HG02763 (cell line): ENCODE results near the gene MUC5AC.
"Not testable (repeated sequence)": the region's sequence is repeated elsewhere in the genome, so short reads cannot be mapped to it uniquely, and the experiment has no call there.

Experiments
- ATAC-seq: cut with Tn5 transposase; IDR thresholded peaks from one replicate; pipeline ENCODE4 v1.9.1; 2021; ENCODE audit warnings: mild to moderate bottlenecking, moderate library complexity; ENCODE audit not compliant: unreplicated experiment

Gene MUC5AC

DNA sequence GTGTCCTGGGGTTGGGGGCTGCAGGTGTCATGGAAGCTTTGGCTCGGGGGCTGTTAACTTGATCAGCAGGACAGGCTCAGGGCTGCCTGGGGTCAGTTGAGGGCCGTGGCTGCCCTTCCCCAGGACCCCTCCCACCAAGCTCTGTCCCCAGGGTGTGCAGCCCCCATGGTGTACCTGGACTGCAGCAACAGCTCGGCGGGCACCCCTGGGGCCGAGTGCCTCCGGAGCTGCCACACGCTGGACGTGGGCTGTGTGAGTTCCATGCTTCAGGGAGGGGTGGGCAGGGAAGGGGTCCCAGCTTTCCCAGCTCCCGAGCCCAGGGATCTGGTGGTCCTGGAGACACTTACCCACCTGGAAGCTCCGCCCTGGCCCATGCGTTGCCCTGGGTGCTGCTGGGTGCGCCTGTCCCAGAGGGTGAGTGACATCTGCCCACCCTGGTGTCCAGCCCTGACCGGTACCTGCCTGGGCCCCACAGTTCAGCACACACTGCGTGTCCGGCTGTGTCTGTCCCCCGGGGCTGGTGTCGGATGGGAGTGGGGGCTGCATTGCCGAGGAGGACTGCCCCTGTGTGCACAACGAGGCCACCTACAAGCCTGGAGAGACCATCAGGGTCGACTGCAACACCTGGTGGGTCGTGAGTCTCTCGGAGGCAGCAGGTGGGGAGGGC is 76.4 kb downstream of the MUC5AC start:
- no peak for ATAC-seq

DNA sequence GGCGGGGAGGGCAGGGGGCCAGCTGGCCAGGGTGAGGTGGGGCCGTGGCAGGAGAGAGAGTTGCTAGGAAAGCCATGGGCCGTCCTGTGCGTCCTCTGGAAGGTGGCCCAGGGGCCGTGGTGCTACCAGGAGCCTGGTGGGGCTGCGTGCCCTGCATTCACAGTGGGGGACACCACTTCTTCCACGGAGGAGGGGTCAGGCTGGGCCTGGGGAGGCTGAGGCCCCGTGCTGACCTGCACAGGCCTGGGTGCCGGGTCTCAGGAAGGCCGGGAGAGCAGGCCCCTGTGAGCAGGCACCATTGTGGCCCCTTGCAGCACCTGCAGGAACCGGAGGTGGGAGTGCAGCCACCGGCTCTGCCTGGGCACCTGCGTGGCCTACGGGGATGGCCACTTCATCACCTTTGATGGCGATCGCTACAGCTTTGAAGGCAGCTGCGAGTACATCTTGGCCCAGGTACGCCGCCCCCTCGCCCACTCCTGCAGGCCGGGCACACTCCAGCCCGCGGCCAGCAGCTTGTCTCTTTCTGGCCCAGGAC is 77.1 kb downstream of the MUC5AC start:
- ATAC-seq: no peak

DNA sequence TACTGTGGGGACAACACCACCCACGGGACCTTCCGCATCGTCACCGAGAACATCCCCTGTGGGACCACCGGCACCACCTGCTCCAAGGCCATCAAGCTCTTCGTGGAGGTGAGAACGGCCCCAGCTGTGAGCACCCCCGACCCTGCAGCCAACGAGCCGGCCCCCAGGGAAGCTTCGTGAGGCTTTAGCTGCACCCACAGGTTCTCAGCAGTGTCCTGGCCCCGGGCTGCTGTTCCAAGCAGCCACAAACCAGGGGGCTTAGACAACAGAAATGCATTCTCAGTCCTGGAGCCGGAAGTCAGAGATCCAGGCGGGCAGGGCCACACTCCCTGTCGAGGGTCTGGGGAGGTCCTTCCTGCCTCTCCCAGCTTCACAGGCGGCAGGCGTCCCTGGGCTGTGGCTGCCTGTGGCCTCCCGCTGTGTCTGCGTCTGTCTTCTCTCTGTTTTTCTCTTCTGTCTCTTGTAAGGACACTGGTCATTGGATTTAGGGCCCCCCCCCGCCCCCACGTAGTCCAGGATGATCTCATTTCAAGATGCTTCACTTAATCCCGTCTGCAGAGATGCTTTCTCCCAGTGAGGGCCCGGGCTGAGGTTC is 77.7 kb downstream of the MUC5AC start:
- no peak for ATAC-seq

DNA sequence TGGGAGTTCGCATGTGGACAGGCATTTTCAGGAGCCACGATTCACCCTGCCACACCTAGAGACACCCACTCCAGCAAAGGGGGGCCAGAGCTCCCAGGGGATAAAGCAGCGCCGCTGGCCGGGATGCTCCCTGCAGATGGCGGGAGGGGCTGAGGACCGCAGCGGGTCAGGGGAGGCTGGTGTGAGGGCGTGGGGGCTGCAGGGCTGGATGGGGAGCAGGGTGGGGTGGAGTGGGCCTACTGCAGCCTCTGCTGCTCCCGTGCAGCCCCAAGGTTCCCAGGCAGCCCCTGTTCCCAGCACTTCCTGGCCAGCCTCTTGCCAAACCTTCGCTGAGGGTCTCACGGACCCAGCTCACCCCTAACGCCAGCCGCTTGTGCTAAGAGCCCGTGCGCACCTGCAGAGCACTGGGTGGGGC is 78.2 kb downstream of the MUC5AC start:
- ATAC-seq: no peak

DNA sequence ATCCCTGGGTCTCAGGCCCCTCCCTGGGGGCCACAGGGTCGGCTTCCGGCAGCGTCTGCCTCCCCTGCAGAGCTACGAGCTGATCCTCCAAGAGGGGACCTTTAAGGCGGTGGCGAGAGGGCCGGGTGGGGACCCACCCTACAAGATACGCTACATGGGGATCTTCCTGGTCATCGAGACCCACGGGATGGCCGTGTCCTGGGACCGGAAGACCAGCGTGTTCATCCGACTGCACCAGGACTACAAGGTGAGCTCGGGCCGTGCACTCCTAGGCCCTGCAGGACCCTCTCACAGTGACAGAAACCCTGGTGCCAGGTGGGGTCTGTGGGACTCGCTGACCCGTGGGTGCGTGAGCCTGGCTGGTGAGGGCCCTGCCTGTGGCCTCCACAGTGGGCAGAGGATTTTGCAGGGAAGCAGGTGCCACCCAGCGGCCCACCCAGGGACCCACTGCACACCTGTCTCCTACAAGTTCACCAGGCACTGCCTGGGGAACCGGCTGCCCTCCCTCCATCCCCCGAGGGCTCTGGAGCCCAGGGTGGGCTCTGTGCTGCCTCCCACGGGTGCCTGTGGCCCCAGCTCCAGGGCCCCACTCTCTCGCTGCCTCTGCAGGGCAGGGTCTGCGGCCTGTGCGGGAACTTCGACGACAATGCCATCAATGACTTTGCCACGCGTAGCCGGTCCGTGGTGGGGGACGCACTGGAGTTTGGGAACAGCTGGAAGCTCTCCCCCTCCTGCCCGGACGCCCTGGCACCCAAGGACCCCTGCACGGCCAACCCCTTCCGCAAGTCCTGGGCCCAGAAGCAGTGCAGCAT is 78.8 kb downstream of the MUC5AC start:
- ATAC-seq: no peak

DNA sequence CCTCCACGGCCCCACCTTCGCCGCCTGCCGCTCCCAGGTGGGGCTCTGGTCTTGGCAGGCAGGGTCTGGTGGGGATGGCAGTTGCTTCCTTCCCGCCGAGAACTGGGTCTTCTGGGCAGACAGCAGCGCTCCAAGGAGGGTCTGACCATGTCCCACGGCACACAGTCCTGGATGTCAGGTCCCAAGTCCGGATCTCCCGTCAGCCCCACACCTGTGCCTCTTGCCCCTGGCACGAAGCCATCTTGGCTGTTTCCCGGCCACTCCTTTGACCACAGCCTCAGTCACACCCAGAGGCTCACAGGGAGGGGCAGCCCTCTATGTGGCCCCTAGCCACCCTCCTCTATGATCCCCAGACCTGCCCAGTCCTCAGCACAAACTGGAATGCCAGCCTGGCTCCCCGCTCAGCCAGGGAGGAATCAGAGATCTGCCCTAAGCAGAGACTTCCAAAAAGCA is 79.4 kb downstream of the MUC5AC start:
- ATAC-seq: no peak

DNA sequence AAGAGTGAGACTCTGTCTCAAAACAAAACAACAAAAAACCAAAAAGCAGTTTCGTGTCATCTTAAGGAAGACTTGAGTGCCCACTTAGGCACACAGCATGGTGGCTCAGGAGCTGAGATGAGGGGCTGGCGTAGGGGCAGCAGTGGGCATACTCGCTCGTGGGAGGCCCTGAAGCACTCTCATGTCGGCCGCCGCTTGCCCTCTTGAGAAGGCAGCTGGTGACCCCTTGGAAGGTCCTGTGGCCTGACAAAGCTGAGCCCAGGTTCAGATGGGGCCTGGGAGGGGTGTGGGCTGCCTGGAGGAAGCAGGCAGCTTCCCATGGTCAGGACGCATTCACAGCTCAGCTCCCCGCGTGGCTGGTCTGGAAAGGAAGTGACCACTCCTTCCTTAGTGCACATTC is 80.1 kb downstream of the MUC5AC start:
- ATAC-seq: no peak

DNA sequence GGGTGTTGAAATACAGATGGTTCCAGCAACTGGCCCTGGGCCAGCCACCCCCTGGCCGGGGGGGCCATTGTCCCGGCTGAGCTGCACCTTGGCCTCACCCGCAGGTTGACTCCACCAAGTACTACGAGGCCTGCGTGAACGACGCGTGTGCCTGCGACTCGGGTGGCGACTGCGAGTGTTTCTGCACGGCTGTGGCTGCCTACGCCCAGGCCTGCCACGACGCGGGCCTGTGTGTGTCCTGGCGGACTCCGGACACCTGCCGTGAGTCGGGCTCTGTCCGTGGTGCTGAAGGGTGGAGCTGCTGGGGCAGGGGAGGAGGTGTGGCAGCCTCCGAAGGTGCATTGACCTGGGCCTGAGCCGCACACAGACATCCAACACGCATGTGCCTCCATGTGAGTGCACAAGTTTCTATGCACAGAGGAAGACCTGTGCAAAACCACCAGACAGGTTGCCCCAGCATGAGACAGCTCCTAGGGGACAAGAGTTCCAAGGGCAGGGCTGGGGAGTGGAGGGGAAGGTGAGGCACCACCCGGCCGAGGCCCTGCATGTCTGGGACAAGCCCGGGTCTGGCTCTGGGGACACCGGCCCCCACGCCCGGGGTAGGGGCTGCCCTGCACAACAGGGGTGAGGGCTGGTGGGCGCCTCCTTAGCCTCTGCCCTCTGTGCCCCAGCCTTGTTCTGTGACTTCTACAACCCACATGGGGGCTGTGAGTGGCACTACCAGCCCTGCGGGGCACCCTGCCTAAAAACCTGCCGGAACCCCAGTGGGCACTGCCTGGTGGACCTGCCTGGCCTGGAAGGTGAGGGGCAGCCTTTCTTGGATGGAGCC is 81.2 kb downstream of the MUC5AC start:
- ATAC-seq: no peak

DNA sequence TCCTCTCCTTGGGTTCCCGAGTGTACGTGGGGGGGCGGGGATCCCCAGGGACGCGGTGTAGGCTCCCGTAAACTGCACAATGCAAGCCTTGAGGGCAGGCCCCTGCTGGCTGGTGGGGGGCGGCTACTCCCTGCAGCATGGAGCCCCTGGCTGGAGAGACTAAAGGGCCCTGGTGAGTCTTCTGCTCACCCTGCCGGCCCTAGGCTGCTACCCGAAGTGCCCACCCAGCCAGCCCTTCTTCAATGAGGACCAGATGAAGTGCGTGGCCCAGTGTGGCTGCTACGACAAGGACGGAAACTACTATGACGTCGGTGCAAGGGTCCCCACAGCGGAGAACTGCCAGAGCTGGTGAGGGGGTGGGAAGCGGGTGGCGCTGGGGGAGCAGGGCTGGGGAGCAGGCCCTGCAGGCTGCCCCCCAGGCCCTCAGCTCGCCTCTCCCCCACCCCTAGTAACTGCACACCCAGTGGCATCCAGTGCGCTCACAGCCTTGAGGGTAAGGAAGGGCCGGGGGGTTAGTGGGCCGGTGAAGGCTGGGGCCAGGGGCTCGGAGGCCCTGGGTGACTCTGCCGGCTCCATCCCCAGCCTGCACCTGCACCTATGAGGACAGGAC is 81.9 kb downstream of the MUC5AC start:
- ATAC-seq: no peak

DNA sequence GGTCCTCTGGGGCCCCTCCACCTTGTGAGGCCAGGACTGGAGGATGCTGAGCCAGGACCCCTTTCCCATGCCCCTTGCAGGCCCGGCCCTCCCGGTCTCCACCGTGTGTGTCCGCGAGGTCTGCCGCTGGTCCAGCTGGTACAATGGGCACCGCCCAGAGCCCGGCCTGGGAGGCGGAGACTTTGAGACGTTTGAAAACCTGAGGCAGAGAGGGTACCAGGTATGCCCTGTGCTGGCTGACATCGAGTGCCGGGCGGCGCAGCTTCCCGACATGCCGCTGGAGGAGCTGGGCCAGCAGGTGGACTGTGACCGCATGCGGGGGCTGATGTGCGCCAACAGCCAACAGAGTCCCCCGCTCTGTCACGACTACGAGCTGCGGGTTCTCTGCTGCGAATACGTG is 83.0 kb downstream of the MUC5AC start:
- no peak for ATAC-seq

DNA sequence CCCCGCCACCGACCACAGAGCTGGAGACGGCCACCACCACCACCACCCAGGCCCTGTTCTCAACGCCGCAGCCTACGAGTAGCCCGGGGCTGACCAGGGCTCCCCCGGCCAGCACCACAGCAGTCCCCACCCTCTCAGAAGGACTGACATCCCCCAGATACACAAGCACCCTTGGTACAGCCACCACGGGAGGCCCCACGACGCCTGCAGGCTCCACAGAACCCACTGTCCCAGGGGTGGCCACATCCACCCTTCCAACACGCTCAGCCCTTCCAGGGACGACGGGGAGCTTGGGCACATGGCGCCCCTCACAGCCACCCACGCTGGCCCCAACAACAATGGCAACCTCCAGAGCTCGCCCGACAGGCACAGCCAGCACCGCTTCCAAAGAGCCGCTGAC is 84.0 kb downstream of the MUC5AC start:
- no peak for ATAC-seq

DNA sequence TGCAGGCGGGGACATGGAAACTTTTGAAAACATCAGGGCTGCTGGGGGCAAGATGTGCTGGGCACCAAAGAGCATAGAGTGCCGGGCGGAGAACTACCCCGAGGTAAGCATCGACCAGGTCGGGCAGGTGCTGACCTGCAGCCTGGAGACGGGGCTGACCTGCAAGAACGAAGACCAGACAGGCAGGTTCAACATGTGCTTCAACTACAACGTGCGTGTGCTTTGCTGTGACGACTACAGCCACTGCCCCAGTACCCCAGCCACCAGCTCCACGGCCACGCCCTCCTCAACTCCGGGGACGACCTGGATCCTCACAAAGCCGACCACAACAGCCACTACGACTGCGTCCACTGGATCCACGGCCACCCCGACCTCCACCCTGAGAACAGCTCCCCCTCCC is 84.5 kb downstream of the MUC5AC start:
- no peak for ATAC-seq

DNA sequence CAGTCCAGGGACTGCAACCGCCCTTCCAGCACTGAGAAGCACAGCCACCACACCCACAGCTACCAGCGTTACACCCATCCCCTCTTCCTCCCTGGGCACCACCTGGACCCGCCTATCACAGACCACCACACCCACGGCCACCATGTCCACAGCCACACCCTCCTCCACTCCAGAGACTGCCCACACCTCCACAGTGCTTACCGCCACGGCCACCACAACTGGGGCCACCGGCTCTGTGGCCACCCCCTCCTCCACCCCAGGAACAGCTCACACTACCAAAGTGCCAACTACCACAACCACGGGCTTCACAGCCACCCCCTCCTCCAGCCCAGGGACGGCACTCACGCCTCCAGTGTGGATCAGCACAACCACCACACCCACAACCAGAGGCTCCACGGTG is 85.0 kb downstream of the MUC5AC start:
- ATAC-seq: not testable (repeated sequence)

DNA sequence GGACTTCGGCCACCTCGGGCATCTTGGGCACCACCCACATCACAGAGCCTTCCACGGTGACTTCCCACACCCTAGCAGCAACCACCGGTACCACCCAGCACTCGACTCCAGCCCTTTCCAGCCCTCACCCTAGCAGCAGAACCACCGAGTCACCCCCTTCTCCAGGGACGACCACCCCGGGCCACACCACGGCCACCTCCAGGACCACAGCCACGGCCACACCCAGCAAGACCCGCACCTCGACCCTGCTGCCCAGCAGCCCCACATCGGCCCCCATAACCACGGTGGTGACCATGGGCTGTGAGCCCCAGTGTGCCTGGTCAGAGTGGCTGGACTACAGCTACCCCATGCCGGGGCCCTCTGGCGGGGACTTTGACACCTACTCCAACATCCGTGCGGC is 85.8 kb downstream of the MUC5AC start:
- not testable (repeated sequence) for ATAC-seq

DNA sequence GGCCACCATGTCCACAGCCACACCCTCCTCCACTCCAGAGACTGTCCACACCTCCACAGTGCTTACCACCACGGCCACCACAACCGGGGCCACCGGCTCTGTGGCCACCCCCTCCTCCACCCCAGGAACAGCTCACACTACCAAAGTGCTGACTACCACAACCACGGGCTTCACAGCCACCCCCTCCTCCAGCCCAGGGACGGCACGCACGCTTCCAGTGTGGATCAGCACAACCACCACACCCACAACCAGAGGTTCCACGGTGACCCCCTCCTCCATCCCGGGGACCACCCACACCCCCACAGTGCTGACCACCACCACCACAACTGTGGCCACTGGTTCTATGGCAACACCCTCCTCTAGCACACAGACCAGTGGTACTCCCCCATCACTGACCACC is 86.8 kb downstream of the MUC5AC start:
- not testable (repeated sequence) for ATAC-seq

DNA sequence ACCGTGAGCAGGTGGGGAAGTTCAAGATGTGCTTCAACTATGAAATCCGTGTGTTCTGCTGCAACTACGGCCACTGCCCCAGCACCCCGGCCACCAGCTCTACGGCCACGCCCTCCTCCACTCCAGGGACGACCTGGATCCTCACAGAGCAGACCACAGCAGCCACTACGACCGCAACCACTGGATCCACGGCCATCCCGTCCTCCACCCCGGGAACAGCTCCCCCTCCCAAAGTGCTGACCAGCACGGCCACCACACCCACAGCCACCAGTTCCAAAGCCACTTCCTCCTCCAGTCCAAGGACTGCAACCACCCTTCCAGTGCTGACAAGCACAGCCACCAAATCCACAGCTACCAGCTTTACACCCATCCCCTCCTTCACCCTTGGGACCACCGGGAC is 88.0 kb downstream of the MUC5AC start:
- ATAC-seq: not testable (repeated sequence)

DNA sequence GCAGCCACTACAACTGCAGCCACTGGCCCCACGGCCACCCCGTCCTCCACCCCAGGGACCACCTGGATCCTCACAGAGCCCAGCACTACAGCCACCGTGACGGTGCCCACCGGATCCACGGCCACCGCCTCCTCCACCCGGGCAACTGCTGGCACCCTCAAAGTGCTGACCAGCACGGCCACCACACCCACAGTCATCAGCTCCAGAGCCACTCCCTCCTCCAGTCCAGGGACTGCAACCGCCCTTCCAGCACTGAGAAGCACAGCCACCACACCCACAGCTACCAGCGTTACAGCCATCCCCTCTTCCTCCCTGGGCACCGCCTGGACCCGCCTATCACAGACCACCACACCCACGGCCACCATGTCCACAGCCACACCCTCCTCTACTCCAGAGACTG is 88.5 kb downstream of the MUC5AC start:
- ATAC-seq: not testable (repeated sequence)

DNA sequence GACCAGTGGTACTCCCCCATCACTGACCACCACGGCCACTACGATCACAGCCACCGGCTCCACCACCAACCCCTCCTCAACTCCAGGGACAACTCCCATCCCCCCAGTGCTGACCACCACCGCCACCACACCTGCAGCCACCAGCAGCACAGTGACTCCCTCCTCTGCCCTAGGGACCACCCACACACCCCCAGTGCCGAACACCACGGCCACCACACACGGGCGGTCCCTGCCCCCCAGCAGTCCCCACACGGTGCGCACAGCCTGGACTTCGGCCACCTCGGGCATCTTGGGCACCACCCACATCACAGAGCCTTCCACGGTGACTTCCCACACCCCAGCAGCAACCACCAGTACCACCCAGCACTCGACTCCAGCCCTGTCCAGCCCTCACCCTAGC is 89.3 kb downstream of the MUC5AC start:
- ATAC-seq: not testable (repeated sequence)

DNA sequence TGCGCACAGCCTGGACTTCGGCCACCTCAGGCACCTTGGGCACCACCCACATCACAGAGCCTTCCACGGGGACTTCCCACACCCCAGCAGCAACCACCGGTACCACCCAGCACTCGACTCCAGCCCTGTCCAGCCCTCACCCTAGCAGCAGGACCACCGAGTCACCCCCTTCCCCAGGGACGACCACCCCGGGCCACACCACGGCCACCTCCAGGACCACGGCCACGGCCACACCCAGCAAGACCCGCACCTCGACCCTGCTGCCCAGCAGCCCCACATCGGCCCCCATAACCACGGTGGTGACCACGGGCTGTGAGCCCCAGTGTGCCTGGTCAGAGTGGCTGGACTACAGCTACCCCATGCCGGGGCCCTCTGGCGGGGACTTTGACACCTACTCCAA is 91.2 kb downstream of the MUC5AC start:
- not testable (repeated sequence) for ATAC-seq

DNA sequence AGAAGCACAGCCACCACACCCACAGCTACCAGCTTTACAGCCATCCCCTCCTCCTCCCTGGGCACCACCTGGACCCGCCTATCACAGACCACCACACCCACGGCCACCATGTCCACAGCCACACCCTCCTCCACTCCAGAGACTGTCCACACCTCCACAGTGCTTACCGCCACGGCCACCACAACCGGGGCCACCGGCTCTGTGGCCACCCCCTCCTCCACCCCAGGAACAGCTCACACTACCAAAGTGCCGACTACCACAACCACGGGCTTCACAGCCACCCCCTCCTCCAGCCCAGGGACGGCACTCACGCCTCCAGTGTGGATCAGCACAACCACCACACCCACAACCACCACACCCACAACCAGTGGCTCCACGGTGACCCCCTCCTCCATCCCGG is 92.7 kb downstream of the MUC5AC start:
- ATAC-seq: not testable (repeated sequence)
